Trophoblast cell (in vitro differentiated cells and primary cell): Measurements from ENCODE around the gene PITHD1.

Experiments
- DNase-seq, 2 donors: peaks; one replicate each; pipeline ENCODE4 v3.0.0-alpha.2; 2016
- H2AFZ ChIP-seq: 2 replicates; pipeline ENCODE4 v1.6.1; 2013; ENCODE audit warnings: low read length, moderate library complexity, mild to moderate bottlenecking; ENCODE audit not compliant: insufficient read depth, poor library complexity
- H2AK5ac ChIP-seq: 2 replicates; pipeline ENCODE4 v1.6.1; 2013; ENCODE audit warnings: mild to moderate bottlenecking, low read length
- H2BK120ac ChIP-seq: 2 replicates; pipeline ENCODE4 v1.6.1; 2013; ENCODE audit warnings: low read length, mild to moderate bottlenecking, moderate library complexity; ENCODE audit not compliant: insufficient read depth, poor library complexity
- H2BK12ac ChIP-seq: 2 replicates; pipeline ENCODE4 v1.6.1; 2013; ENCODE audit warnings: mild to moderate bottlenecking, low read length, moderate library complexity
- H2BK5ac ChIP-seq: 2 replicates; pipeline ENCODE4 v1.6.1; 2013; ENCODE audit warnings: low read length, low read depth, moderate library complexity, mild to moderate bottlenecking; ENCODE audit not compliant: poor library complexity
- H3K14ac ChIP-seq: 2 replicates; pipeline ENCODE4 v1.6.1; 2013; ENCODE audit warnings: mild to moderate bottlenecking, low read length
- H3K18ac ChIP-seq: 2 replicates; pipeline ENCODE4 v1.6.1; 2013; ENCODE audit warnings: mild to moderate bottlenecking, low read length
- H3K23ac ChIP-seq: 2 replicates; pipeline ENCODE4 v1.6.1; 2013; ENCODE audit warnings: low read length
- H3K27ac ChIP-seq: 2 replicates; pipeline ENCODE4 v1.5.1; 2013; ENCODE audit warnings: low read depth, mild to moderate bottlenecking, inconsistent platforms, low read length, moderate library complexity
- H3K27me3 ChIP-seq: 2 replicates; pipeline ENCODE4 v1.6.1; 2013; ENCODE audit warnings: inconsistent platforms, mild to moderate bottlenecking, low read length, moderate library complexity; ENCODE audit not compliant: insufficient read depth
- H3K36me3 ChIP-seq, 2 experiments: 1 replicate in 1 of 2; 2 replicates in 1 of 2; pipeline ENCODE4 v1.6.1; 2013; ENCODE audit warnings: low read length in 2 of 2, mild to moderate bottlenecking in 2 of 2, moderate library complexity in 1 of 2; ENCODE audit not compliant: insufficient read depth in 2 of 2, control insufficient read depth in 1 of 2
- H3K4ac ChIP-seq: 2 replicates; pipeline ENCODE4 v1.6.1; 2013; ENCODE audit warnings: low read depth, mild to moderate bottlenecking, low read length, moderate library complexity
- H3K4me1 ChIP-seq, 2 experiments: 1 replicate in 1 of 2; 2 replicates in 1 of 2; pipeline ENCODE4 v1.6.1; 2013; ENCODE audit warnings: low read length in 2 of 2, mild to moderate bottlenecking in 2 of 2, moderate library complexity in 1 of 2; ENCODE audit not compliant: insufficient read depth in 2 of 2, control insufficient read depth in 1 of 2
- H3K4me2 ChIP-seq: 2 replicates; pipeline ENCODE4 v1.6.1; 2013; ENCODE audit warnings: inconsistent platforms, mild to moderate bottlenecking, low read length, moderate library complexity
- H3K4me3 ChIP-seq: 2 replicates; pipeline ENCODE4 v1.5.1; 2013; ENCODE audit warnings: mild to moderate bottlenecking, low read depth, low read length, inconsistent platforms
- H3K79me1 ChIP-seq: one replicate; pipeline ENCODE4 v1.6.1; 2013; ENCODE audit warnings: low read length
- H3K79me2 ChIP-seq: 2 replicates; pipeline ENCODE4 v1.6.1; 2013; ENCODE audit warnings: low read length, mild to moderate bottlenecking; ENCODE audit not compliant: control insufficient read depth, insufficient read depth, poor library complexity
- H3K9ac ChIP-seq: 2 replicates; pipeline ENCODE4 v1.6.1; 2013; ENCODE audit warnings: mild to moderate bottlenecking, low read length
- H3K9me3 ChIP-seq: 2 replicates; pipeline ENCODE4 v1.6.1; 2013; ENCODE audit warnings: low read depth, mild to moderate bottlenecking, control low read depth, inconsistent platforms, low read length; ENCODE audit not compliant: insufficient read depth
- H4K12ac ChIP-seq: 2 replicates; pipeline ENCODE4 v1.6.1; 2013; ENCODE audit warnings: low read depth, mild to moderate bottlenecking, low read length, moderate library complexity
- H4K8ac ChIP-seq: 2 replicates; pipeline ENCODE4 v1.6.1; 2013; ENCODE audit warnings: low read depth, mild to moderate bottlenecking, low read length, moderate library complexity
- H4K91ac ChIP-seq: one replicate; pipeline ENCODE4 v1.6.1; 2013; ENCODE audit warnings: low read depth, mild to moderate bottlenecking, low read length, moderate library complexity
- WGBS: extraction: QIAGEN DNeasy Blood & Tissue Kit; methylation state at CpG from one replicate; pipeline ENCODE4 v1.1.7; 2013; ENCODE audit warnings: missing lambda C conversion rate; ENCODE audit not compliant: insufficient read length, insufficient coverage; ENCODE audit errors: extremely low coverage; 5-methylcytosine and 5-hydroxymethylcytosine counted together

PITHD1 gene

DNA sequence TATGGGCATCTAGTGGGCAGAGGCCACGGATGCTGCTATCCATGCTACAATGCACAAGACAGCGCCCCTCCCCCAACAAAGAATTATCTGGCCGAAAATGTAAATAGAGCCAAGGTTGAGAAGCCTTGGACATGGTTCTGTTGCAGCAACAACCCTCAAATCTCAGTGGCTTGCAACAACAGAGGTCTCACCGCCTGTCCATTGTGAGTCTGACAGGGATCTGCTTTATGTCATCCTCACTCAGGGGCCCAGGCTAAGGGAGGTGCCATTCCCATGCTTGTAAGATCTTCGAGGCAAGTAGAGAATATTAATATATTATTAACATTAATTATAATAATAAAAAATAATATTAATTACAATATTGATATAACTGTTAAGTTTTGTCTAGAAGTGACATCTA lies 9.5 kb upstream of the PITHD1 start:
- Histone ChIP-seq H3K79me1 (no peaks in the 10 kb centered on the region), H4K8ac (no peak overlapping the region), H3K36me3 (peaks cover 10 to 18% of the 10 kb centered on the region in 2 experiments), H2BK5ac (no peak overlapping the region), H4K91ac (no peak overlapping the region), H3K9me3 (no peaks in the 10 kb centered on the region), H3K4ac (no peak overlapping the region), H2AK5ac (no peak overlapping the region), H3K23ac (no peak overlapping the region), H3K4me2 (no peak overlapping the region), H3K9ac (no peak overlapping the region), H3K4me3 (no peak overlapping the region), H3K27me3 (no peaks in the 10 kb centered on the region), H3K27ac (no peak overlapping the region), H3K14ac (no peak overlapping the region), H2BK120ac (no peak overlapping the region), H3K4me1 (peaks cover 3% of the 10 kb centered on the region in 2 experiments), H3K79me2 (no peaks in the 10 kb centered on the region), H2AFZ (no peak overlapping the region), H4K12ac (no peak overlapping the region), H3K18ac (peak overlapping the region; percentile 42), H2BK12ac (no peak overlapping the region)
- no CpG with 5 or more reads among the region's 5 CpGs for WGBS
- no peak for DNase-seq

DNA sequence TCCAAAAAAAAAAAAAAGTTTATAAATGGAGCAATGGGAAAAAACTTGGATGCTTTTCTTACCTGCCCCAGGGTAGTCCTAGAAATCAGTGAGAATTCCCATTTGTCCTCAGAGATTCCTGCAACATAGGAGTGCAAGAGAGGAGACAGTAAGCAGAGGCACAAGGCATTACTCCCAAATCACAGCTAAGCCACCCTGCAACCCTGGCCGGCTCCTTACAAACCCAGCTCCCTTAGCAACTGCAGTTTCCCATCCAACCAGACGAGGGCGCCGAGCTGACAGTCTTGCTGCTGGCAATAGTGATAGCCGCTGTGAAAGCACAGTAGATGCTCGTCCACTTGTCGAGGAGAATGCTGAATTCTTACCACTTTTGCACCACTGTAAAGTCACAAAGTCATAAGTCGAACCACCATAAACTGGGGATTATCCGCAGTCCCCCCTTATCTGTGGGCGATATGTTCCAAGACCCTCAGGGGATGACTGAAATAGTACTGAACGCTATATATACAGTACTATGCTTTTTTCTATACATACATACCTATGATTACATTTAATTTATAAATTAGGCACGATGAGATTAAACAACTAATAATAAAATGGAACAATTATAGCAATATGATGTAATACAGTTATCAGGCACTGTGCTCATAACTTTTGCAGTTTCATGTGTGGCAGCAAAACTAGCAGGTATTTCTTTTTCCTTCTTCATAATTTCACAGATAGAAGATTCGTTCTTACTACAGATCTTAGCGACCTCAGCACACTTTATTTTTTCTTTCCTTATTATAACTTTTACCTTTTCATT lies 6.0 kb upstream of the PITHD1 start:
- H3K4ac ChIP-seq: no peak overlapping the region
- H3K79me2 ChIP-seq: no peaks in the 10 kb centered on the region
- no peak overlapping the region for H3K9ac ChIP-seq
- no peak overlapping the region for H3K4me3 ChIP-seq
- WGBS: no CpG with 5 or more reads among the region's 14 CpGs
- H3K9me3 ChIP-seq: no peaks in the 10 kb centered on the region
- no peak overlapping the region for H2BK120ac ChIP-seq
- H3K36me3 ChIP-seq: peaks cover 3 to 7% of the 10 kb centered on the region in 2 experiments
- H4K8ac ChIP-seq: no peak overlapping the region
- no peak overlapping the region for H2AFZ ChIP-seq
- H2AK5ac ChIP-seq: no peak overlapping the region
- no peak overlapping the region for H2BK5ac ChIP-seq
- H3K23ac ChIP-seq: no peak overlapping the region
- no peak overlapping the region for H3K18ac ChIP-seq
- H3K14ac ChIP-seq: no peak overlapping the region
- no peak overlapping the region for H3K27ac ChIP-seq
- no peak overlapping the region for H4K91ac ChIP-seq
- no peak overlapping the region for H2BK12ac ChIP-seq
- no peaks in the 10 kb centered on the region for H3K27me3 ChIP-seq
- peaks cover 3% of the 10 kb centered on the region in 2 experiments for H3K4me1 ChIP-seq
- DNase-seq: peak; percentile 80 to 96
- no peaks in the 10 kb centered on the region for H3K79me1 ChIP-seq
- H4K12ac ChIP-seq: no peak overlapping the region
- no peak overlapping the region for H3K4me2 ChIP-seq

DNA sequence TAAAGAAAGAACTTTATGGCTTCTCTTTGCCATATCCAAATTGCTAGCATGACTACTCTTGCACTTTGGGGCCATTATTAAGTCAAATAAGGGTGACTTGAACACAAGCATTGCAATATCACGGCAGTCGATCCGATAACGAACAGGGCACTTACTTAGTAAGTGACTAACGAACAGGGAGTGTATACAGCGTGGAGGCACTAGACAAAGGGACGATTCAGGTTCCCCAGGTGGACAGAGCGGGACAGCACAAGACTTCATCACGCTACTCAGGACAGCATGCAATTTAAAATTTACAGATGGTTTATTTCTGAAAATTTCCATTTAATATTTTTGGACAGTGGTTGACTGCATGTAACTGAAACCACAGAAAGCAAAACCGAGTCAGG lies 5.4 kb upstream of the PITHD1 start:
- Histone ChIP-seq H2AFZ (no peak overlapping the region), H3K4me2 (no peak overlapping the region), H2BK120ac (no peak overlapping the region), H3K4me3 (no peak overlapping the region), H3K4me1 (peaks cover 3% of the 10 kb centered on the region in 2 experiments), H3K18ac (no peak overlapping the region), H2BK12ac (no peak overlapping the region), H3K79me1 (peaks cover 1% of the 10 kb centered on the region), H4K12ac (no peak overlapping the region), H4K91ac (no peak overlapping the region), H3K4ac (no peak overlapping the region), H3K14ac (no peak overlapping the region), H2AK5ac (no peak overlapping the region), H3K79me2 (no peaks in the 10 kb centered on the region), H3K9me3 (no peaks in the 10 kb centered on the region), H3K9ac (no peak overlapping the region), H2BK5ac (no peak overlapping the region), H3K27ac (no peak overlapping the region), H4K8ac (no peak overlapping the region), H3K36me3 (peaks cover 3 to 4% of the 10 kb centered on the region in 2 experiments), H3K27me3 (no peaks in the 10 kb centered on the region), H3K23ac (no peak overlapping the region)
- no peak for DNase-seq
- no CpG with 5 or more reads among the region's 10 CpGs for WGBS

DNA sequence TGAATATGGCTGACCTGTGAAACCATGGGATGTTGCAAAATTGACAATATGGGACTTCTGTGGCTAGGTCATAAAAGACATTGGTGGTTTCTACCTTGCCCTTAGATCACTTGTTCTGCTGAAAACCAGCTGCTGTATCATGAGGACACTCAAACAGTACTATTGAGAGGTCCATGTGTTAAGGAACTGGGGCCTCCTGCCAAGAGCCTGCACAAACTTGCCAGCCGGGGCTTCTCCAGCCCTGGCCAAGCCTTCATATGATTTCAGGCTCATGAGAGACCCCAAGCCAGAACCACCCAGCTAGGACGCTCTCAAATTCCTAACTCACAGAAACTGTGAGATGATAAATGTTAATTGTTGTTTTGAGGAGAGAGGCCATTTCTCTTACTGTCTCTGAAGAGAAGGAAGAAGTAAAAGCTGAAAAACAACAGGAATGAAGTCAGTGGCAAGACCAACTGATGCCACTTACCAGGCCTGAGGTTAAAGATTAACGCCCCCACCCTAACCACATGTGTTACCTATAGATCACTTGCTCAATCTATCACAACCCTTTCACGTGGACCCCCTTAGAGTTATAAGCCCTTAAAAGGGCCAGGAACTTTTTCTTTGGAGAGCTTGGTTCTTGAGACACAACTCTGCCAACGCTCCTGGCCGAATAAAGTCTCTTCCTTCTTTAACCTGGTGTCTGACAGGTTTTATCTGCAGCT lies 3.9 kb upstream of the PITHD1 start:
- peaks cover 5% of the 10 kb centered on the region for H3K79me1 ChIP-seq
- no peak overlapping the region for H2AFZ ChIP-seq
- no peak overlapping the region for H2BK5ac ChIP-seq
- H3K14ac ChIP-seq: no peak overlapping the region
- H3K23ac ChIP-seq: no peak overlapping the region
- peaks cover 11% of the 10 kb centered on the region for H3K79me2 ChIP-seq
- no peak overlapping the region for H2AK5ac ChIP-seq
- no peaks in the 10 kb centered on the region for H3K27me3 ChIP-seq
- H4K91ac ChIP-seq: no peak overlapping the region
- H3K4me3 ChIP-seq: no peak overlapping the region
- H4K8ac ChIP-seq: no peak overlapping the region
- H3K4me1 ChIP-seq: peaks cover 3 to 7% of the 10 kb centered on the region in 2 experiments
- H4K12ac ChIP-seq: no peak overlapping the region
- H2BK12ac ChIP-seq: no peak overlapping the region
- WGBS: no CpG with 5 or more reads among the region's 6 CpGs
- no peak overlapping the region for H3K27ac ChIP-seq
- no peak for DNase-seq
- no peak overlapping the region for H3K4me2 ChIP-seq
- H3K9ac ChIP-seq: no peak overlapping the region
- peaks cover 2 to 3% of the 10 kb centered on the region in 2 experiments for H3K36me3 ChIP-seq
- H2BK120ac ChIP-seq: no peak overlapping the region
- H3K18ac ChIP-seq: no peak overlapping the region
- H3K4ac ChIP-seq: no peak overlapping the region
- no peaks in the 10 kb centered on the region for H3K9me3 ChIP-seq
